ENCODE results near the gene ZNF267.

GRCh38 chr16:31880322-31880979 lies 6.8 kb downstream of the ZNF267 start:
- no peak for TF ChIP-seq CTCF (IDR thresholded peaks at IDR 0.05; ENCODE audit: insufficient read depth, low read length, poor library complexity, severe bottlenecking)
- no peak for TF ChIP-seq EZH2phosphoT487 (conservative IDR thresholded peaks at IDR 0.05; ENCODE audit: low read length)
